HG02884 (cell line): Measurements from ENCODE around the gene GFY.

ENCODE experiments used
- ATAC-seq: cut with Tn5 transposase; IDR thresholded peaks from one replicate; pipeline ENCODE4 v1.9.1; 2021; ENCODE audit warnings: mild to moderate bottlenecking, moderate library complexity; ENCODE audit not compliant: unreplicated experiment

The GFY gene, protein sequence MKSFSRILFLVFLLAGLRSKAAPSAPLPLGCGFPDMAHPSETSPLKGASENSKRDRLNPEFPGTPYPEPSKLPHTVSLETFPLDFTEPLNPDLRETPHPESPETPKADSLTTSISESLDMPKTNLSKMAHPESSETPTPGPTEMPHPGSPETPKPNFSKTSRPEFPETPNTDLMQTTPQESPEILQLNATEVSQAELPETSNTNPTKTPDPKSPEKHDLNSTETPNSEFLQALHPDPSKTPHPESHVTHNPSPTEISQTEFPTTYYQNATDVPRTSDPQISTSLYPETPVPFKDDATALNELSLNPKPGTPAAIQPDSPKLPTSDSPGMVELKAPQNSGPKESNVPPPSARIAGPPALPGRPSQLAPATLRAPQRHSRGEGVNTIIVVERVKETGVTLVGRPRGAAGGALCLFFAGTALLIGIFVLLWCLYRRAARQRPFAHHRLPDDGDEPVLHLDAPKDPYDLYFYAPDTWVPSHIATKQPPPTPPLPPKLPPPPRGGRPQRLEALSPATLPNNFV

DNA sequence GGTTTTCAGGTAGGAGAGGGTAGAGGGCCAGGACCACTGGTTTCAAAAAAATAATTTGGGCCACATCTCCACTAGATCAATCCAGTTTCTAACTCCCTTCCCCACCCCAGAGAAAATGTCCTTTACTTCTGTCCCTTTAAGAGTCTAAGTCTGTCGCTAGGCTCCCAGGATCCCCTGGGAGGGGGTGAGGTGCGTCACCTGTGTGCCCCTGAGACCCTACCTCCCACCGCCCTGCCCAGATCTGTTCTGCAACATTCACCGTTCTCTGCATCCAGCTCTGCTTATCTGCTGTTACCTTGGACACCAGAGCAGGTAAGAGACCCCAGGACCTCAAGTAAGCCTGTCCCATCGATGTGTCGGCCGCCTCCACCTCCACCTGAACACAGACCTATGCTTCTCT lies at the start of gene GFY:
Gene GFY (plus strand): TSS at position 211 of the 400 bp plus-strand sequence. CDS start 1,043 bp downstream, outside the sequence.
- ATAC-seq: no peak

DNA sequence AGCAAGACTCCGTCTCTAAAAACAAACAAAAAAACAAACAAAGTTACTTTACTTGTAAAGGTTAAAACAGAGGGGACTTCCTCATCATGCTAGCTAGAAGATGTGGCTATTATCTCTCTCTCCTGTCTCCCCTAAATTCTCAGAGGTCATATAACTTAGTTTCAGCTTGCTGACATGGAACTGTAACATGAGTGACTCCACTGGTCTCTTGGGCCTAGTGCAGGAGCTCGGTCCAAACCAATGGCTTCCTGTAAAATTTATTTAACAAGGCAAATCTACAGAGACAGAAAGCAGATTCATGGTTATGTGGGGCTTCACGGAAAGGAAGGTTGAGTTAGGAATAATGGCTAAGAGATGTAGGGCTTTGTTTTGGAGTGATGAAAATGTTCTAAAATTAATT lies 46.7 kb upstream of the GFY start:
- ATAC-seq: no peak

DNA sequence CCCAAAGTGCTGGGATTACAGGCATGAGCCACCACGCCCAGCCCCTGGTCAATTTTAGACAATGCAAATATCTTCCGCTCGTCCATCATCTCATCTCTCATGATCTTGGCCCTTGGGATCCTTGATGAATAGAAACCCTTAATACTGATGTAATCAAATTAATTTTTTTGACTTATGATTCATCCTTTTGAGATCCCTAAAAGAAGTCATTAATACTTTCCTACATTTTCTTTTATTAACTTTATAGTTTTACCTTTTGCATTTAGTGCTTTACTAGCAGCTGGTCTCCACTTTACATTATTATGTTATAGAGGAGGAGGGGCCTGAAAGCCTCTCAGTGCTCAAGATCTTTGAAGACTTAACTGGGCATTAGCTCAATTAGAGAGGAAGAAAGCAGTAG lies 44.8 kb upstream of the GFY start:
- no peak for ATAC-seq

DNA sequence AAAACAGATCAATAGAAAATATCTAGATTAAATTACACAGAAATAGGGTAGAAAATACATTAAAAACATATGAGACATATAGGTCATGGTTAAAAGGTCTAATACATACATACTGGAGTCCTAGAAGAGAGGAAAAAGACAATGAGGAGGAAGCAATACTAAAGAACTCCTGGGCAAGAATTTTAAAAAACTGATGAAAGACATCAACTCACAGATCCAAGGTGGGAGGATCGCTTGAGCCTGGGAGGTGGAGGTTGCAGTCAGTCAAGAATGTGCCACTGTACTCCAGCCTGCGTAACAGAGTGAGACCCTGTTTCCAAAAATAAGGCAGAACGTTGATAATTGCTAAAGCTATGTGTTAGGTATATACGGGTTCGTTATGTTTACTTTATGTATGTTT lies 42.5 kb upstream of the GFY start:
- no peak for ATAC-seq

DNA sequence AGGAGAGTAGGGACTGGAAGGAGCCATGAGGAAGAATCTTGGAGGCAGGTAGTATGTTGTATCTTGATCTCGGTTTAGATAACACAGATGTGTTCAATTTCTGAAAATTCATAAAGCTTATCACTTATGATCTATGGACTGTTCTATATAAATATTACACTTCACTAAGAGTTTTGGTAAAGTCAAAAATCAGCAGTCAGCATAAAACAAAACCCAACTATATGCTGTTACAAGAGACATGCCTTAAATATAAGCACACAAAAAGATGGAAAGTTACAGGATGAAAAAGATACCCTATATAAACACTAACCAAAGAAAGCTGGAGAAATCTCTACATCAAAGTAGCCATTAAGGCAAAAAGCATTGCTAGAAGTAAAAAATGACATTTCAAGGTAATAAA lies 41.6 kb upstream of the GFY start:
- no peak for ATAC-seq

- ATAC-seq: no peak
Measured at GRCh38 chr19:49387936-49388372, 37.2 kb upstream of the GFY start, which contains the start of gene KASH5. Gene KASH5 (plus strand): TSS chr19:49388249. CDS start chr19:49390884, 2,635 bp downstream.

GRCh38 chr19:49389406-49389805 lies 35.8 kb upstream of the GFY start:
- no peak for ATAC-seq

- no peak for ATAC-seq
Measured at GRCh38 chr19:49390131-49390928, 34.9 kb upstream of the GFY start.

GRCh38 chr19:49390929-49391359 lies 34.2 kb upstream of the GFY start:
- no peak for ATAC-seq

DNA sequence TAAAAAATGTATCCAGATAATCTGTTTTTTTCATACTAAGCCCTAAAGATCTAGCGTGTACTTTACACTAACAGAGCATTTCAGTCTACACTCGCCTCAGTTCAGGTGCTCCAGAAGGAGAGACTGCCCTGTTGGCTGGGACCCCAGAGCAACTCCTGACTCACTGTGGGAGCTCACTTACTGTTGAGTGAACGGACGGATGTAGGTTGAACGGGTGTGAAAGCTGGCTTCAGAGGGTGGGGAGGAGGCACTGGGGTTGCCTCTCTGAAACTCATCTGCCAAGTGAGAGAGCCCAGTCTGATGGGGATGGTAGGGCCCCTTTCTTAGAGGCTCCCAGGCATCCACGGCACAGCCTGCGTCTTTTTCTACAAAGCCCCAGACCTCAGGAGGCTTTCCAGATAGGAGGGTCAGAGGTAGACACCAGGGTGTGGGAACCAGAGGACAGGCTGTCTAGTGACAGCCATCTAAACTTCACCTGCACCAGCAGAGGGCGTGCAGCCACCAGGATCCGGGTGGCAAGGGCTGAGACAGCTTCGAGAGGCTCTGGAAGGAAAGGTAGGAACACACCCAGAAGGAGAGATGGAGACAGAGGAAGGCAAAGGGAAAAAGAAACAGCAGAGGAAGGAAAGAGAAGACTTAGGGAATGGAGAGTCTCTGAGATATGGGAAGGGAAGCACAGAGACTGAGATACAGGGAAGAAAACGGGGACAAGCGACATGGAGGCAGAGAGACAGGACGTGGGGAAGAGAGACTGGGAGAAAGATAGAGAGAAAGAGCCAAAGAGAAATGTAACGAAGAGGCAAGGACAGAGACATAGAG lies 33.4 kb upstream of the GFY start:
- no peak for ATAC-seq

GRCh38 chr19:49393881-49394280 lies 31.3 kb upstream of the GFY start:
- no peak for ATAC-seq

DNA sequence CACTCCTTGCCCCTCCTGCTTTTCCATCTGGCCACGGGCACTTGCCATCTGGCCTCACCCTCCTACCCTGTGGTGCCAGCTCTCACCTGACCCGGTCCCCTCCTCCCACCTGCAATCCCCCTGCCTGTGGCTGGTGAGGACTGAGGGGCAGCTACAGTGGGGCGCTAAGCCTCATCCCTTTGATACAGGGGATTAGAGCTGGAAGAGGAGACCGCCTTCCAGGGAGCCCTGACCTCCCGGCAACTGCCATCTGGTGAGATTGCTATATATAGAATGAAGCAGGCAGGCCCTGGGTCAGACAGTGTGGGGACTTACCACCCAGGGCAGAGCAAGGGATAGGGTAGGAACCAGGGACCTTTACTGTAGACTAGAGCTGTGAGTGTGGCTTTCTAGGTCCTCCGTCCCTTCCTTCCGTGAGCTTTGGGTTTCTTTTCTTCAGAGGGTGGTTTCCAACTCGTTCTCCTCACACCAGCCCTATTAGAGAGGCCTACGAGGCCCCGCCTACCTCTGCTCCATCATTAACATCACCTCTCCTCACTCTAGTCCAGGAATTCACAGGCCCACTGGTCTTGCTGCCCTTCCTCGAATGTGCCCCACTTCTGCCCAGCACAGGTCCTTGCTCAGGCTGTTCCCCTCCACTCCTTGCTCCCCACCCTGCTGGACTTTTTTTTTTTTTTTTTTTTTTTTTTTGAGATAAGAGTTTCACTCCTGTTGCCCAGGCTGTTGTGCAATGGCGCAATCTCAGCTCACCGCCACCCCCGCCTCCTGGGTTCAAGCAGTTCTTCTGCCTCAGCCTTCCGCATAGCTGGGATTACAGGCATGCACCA lies 29.4 kb upstream of the GFY start:
- no peak for ATAC-seq

GRCh38 chr19:49396738-49397505 lies 28.3 kb upstream of the GFY start:
- ATAC-seq: no peak

GRCh38 chr19:49398001-49398615 lies 27.1 kb upstream of the GFY start:
- no peak for ATAC-seq

DNA sequence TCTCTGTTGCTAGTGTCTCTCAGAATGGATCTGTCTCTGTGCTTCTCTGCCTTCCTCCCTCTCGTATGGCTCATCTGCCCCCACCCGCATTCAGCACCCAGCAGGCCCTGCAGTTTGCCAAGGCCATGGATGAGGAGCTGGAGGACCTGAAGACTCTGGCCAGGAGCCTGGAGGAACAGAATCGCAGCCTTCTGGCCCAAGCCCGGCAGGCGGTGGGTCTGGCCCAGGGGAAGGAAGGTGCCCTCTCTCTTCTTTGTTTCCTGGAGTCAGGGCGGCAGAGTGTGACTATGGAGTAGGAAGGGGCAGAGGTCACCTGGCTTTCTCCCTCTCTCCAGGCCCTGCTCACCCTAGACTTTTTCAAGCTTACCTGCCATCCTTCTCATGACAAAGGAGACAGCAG lies 26.3 kb upstream of the GFY start:
- ATAC-seq: no peak

GRCh38 chr19:49400029-49400428 lies 25.2 kb upstream of the GFY start:
- ATAC-seq: no peak

DNA sequence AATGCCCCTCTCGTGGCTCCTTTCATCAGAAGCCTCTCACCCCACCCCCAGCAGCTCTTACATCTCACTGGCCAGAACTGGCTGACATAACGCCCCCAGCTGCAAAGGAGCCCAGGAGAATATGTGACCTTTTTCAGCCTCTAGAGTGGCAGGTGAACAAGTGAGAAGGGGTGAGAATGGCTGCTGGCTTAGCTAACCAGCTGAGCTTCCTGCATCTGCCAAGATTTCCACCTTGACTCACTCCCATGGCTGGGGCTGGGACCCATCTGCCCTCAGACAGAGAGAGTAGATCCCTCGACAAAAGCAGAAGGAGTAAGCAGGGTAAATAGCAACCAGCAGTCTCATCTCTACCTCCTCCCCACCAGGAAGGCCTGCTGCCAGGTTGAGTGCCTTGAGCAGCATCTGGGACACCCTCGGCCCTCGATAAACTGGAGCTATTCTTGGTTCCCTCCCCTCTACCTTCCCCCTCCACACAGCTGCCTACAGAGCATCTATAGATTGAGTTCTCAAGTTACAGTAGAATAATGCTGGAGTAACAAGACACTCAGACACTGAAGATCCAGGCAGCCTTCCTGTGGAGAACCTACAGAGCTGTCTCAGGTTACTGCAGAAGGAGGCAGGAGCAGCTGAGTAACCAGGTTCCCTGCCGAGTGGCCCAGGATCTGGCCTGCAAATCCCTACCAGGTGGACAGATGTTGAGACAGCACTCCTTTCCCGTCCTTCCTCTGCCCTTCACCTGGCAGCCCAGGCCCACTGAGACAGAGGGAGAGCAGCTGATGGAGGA lies 21.6 kb upstream of the GFY start:
- no peak for ATAC-seq

- no peak for ATAC-seq
Measured at GRCh38 chr19:49407079-49407478, 18.1 kb upstream of the GFY start.
